RKO (cell line): Measurements from ENCODE around the gene ACHE.

Experiments used
- DNase-seq: peaks from one replicate; pipeline ENCODE4 v3.0.0-alpha.2; 2016; ENCODE audit warnings: low spot score

The ACHE gene

DNA sequence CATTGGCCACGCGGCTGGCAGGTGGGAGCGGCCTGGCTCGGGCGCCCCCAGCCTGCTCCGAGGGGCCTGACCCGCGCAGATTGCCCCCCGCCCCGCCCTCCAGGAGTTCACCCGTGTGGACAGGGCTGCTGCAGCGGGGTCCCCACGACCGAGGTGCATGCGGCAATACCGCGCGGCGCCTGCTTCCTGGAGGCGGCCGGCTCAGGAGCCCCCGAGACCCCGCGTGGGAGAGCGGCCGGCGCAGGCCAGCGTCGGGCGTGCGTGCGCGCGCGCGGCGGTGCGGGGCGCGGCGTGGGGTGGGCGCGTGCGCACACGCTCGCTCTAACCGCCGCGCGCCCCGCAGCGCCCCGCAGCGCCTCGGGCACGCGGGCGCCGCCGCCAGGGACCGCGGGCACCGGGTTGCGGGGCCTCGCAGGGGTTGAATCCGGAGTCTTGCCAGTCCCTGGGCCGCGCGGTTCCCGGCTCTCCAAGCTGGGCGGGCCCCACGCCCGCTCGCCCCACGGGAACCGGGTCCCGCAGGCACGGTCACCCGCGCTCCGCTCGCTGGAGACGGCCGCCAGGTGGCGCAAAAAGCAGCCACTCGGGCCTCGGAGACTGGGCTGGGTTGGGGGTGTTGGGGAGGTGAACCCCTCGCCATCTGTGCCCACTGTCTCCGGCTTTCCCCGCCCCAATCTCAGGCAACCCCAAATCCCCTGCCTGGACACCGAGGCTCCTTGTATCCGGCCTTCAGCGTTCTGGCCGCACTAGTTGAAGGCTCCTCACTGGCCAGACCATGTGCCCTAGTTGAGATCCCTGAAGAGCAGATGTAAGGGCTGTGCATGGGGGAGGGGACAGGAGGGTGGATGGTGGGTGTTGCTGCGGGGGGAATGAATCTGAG lies 1.3 kb upstream of the ACHE start:
- no peak for DNase-seq

DNA sequence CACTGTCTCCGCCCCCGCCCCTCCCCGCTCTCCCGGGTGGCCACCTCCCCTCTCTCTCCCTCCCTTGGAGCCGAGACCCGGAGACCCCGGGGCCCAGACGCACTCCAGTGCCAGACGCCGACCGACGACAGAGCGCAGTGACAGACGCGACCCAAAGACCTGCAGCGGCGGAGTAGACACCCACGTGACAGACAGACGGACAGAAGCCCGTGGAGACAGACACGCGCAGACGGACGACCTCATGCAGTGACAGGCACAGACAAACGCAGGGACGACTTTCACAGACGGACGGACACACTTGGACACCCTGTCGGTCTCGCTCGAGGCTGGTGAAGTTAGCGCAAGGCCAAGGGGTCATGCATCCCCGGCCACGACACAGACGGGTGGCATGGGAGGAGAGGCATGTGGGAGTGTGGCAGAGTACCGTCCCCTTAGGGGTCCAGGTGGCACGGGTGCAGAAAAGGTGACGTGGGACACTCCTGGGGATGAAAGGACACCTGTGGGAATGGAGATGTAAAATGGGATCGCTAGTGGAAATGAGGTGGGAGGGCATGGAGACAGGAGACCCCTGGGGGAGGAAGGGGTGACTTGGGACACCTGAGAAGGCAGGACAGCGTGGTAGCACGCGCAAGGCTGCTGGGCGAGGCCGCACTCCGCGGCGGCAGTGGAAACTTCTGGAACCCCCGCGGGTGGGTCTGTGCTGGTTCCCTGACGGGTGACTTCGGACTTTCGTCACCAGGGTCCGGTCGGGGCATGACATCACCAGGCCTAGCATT lies 456 bp upstream of the ACHE start:
- no peak for DNase-seq

DNA sequence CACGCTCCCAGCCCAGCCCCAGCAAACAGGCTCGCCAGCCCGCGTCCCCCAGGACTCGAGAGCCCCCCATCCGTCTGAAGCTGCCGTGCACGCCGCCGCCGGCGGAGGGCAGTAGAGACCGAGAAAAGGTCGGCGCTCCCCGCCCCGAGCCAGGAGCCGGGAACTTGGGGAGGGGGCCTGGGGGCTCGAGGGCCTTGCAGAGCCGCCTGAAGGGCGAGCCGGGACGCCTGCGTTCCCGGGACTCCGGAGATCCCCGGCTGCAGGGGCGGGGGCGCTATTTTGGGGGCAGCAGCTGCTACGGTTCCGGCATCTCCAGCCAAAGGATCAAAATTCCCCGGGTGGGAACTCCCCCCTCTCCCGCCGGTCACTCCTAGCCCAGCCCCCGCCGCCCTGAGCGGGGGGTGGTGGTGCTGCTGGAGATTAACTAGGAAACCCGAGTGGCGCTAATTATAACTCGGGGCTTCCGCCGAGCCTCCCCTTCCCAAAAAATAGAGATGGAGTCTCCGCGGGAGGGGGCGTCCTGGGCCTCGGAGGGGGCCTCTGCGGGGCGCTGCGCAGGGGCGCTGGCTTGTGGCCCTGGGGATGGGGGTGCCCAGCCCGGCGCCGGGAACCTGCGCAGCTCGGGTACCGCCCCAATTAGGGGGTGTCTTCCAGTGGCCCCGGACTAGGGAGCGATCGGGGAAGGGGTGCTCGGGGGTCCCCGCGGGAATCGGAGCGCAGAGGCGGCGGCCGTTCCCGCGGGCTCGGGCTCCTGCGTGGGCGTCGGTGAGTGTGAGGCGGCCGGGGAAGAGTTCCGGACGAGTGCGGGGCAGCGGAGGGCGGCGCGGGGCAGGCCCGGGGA lies 608 bp downstream of the ACHE start:
- DNase-seq: no peak

DNA sequence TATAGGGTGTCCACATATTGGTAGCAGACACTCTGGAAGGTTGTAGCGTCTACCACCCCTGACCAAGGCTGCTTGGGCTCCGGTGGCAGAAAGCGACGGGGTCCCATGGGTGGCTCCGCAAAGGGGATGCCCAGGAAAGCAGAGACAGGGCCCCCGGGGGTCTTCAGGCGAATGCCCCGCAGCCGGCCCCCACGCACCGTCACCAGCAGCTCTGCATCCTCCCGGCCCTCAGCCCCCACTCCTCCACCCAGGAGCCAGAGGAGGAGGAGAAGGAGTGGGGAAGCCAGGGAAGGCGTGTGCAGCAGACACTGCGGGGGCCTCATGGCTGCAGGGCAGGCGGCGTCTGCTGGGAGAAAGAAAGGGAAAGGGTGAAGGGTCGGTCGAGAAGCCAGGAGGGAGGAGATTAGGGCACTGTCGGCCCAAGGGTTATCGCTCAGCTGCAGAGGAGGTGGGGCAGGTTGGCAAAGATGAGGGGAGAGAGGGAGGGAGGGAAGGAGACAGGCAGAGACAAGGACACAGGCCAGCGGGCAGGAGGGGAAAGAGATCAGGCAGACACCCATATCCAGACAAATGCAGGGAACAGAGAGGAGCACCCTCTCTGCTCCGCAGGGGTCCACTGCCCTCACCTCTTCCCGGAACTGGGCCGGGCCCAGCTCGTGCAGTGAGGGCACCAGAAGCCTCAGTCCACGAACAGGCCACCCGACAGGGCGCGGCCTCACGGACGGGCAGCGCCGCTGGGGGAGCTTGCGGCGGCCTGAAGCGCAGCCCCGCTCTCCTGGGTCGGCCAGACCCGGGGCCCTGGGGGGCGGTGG lies 1.6 kb downstream of the ACHE start:
- DNase-seq: no peak

DNA sequence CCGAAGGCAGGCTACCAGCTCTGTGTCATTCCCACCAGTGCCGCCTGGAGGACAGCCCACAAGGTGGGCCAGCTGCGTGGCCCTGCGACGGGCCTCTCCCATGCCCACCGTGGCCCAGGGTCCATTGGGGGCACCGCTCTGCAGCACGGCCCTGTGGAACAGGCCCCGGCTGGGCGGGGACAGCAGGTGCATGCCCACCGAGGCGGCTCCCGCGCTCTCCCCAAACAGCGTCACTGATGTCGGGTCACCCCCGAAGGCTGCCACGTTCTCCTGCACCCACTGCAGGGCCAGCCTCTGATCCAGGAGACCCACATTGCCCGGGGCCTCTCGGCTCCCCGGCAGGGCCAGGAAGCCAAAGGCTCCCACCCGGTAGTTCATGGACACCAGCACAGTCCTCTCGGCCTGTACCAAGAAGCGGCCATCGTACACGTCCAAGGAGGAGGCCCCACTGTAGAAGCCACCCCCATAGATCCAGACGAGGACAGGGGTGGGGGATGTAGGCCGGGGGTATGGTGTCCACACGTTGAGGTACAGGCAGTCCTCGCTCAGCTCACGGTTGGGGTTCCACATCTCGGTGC lies 2.3 kb downstream of the ACHE start:
- DNase-seq: no peak

DNA sequence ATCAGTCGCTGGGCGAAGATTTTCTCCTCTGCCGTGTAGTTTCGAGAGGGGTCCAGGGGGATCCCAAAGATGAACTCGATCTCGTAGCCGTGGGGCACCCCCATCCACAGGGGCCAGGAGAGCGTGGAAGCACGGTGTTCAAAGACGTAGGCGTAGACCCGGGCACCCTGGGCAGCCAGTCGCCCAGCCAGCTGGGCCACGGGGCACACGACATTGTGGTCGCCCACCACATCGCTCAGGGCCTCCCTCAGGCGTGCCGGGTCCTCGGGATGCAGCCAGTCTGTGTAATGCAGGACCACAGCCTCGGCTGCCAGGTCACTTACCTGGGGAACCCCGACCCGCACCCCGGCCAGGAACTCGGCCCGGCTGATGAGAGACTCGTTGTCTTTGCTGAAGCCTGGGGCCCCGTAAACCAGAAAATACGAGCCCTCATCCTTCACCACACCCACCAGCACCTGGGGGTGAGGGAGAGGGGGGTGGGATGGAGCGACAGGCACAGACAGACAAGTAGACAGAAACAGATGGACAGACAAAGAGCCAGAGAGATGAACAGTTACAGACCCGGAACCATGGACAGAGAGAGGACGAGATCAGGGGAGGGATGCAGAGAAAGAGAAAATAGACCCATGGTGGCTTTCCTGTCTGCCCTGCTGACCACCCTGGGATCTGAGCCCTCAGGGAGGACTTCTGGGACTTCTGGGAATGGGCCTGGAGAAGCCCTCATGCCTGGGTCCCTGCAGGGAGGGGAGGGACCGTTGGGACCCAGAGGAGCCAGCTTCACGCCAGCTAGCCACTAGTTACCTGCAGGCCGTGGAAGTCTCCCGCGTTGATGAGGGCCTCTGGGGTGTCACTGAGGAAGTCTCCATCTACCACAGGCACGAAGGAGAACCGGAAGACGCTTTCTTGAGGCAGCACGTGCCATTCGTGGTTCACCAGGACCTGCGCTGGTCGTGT lies 3.0 kb downstream of the ACHE start:
- DNase-seq: no peak

DNA sequence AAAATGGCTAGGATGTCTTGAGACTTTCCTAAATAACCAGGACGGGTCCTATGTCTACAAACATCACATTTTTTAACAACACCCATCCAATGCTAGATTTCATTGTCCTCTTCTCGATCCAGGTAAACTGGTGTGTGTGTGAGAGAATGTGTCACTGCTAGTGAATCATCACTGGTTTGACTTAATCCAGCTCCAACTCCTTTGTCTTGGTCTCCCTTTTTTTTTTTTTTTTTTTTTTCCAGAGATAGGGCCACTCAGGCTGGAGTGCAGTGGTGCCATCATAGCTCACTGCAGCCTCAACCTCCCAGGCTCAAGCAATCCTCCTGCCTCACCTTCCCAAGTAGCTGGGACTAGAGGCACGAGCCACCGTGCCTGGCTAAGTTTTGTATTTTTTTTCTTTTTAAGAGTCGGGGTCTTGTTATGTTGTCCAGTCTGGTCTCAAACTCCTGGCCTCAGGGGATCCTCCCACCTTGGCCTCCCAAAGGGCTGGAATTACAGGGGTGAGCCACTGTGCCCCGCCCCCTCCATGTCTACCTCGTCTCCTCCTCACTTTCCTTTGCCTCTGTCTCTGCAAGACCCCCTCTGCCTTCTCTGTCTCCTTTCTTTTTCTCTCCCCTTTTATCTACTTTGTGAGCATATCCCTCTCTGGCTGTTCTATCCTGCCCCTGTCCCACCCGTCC lies 4.0 kb downstream of the ACHE start:
- DNase-seq: peak; percentile 82

DNA sequence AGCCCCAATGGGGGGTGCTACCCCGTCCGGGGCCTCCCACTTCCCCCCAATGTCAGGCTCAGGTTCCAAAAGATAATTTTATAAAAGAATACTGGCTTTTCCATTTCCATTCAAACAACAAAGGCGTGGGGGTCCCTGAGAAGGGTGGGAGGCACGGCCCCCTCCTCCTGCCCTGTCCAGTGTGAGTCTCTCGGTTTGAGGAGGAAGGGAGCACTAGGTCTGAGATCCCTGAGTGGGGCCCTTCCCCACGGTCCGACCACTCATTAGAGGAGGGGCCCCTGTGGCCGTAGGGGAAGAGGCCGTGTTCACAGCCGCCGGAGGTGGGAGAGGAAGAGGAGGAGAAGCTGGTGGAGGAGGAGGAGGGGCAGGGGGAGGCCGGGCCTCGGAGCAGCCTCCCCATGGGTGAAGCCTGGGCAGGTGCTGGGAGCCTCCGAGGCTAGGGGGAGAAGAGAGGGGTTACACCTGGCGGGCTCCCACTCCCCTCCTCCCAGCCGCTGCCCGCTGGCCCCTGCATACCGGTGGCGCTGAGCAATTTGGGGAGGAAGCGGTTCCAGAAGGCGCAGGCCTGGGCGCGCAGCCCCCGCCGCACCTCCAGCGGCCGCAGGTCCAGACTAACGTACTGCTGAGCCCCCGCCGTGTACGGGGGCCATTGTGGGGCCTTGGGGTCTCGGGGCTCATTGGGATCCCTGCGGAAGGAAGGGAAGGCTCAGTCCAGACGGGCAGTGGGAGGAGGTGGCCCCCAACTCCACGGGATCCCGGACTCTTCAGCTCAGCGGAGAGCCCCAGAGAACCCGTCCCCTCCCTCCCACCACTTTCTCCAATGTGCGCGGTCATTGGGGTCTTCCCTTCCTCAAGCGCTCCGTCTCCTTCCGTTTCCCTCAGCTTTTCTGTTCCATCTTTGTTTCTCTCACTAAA lies 4.8 kb downstream of the ACHE start:
- no peak for DNase-seq

DNA sequence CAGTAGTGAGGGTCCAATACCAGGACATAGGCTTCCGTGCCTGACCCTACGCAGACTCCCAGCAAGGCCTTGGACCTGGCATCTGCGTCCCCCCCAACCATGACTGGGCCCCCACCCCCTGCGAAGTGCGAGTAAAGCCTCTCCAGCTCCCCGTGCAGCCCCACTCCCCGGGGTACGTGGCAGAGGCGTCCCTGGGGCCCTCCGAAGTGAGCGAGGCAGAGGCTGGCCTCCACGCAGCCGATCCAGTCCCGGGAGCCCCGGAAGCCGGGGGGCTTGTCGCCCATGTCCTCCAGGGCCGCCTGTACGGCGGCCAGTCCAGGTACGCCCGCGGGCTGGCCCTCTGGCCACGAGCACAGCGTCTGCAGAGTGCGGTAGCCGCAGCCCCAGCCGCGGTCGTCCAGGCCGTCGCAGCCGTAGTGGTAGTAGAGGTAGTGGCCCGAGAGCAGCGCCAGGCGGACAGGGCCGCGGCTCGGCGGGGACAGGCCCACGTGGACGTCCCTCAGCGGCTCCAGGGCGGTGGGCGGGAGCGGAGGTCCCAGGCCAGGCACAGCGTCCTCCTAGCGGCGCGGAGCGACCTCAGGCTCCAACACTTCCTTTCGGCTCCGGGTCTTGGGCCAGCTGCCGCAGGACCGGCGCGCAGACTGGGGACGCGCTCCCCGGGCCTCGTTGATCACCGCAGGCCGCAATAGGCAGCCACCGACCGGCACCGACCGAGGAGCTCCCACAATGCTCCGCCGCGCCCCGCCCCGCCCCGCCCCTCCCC lies 6.5 kb downstream of the ACHE start, which contains the start of gene UFSP1:
Gene UFSP1, minus strand, starts transcription at position 728 of the 763 bp plus-strand sequence. Its CDS starts 444 bp downstream, at position 284.
- no peak for DNase-seq

DNA sequence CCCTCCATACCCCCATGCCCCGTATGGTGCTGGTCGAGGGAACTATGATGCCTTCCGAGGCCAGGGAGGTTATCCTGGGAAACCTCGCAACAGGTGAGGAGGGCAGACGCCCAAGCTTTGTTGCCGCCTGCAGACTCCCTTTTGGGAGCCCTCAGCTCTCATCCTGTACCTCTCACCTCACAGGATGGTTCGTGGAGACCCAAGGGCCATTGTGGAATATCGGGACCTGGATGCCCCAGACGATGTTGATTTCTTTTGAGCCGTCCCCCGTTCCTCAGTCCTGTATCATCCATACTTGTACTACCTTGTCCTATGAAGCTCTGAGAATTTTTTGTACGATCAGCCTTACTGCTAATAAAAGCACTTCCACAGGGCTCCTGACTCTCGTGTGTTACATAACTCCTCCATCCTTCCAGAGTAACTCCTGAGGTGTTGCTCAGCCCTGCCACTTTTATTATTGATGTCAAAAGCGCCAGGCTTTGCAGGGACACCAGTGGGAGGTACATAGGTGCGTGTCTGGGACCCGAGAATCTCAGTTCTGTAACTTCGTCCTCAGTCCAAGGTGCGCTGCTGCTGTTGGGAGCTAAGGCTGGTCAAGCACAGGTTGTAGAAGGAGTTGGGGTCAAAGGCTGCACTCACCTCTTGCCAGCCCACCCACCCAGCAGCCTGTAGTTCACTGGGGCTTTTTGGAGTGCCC lies 7.2 kb downstream of the ACHE start:
- DNase-seq: no peak

DNA sequence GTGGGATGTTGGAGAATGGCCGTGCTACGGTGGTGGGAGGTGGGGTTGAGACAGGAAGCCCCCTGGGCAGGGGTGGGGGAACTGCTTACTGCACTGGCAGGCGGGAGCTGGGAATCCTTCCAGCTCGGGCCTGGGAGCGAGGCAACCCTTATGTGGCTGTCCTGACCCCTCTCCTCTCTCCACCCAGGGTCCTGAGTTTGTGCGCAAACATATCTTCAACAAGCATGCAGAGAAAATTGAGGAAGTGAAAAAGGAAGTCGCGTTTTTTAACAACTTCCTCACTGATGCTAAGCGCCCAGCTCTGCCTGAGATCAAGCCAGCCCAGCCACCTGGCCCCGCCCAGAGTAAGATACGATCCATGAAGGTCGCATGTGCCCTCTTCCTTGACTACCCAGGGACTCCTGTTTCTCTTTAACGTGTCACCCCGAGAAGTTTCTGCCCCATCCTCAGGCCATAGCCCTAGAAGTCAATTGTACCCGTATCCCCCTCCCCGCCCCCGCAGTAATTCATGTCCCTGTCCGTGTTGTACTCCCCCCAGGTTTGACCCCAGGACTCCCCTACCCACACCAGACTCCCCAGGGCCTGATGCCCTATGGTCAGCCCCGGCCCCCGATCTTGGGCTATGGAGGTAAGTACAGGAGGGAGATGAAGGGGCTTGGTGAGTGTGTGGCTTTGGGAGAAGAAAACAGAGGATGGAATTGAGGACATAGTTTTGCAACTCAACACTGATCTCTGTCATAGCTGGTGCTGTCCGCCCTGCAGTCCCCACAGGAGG lies 8.0 kb downstream of the ACHE start:
- DNase-seq: no peak

DNA sequence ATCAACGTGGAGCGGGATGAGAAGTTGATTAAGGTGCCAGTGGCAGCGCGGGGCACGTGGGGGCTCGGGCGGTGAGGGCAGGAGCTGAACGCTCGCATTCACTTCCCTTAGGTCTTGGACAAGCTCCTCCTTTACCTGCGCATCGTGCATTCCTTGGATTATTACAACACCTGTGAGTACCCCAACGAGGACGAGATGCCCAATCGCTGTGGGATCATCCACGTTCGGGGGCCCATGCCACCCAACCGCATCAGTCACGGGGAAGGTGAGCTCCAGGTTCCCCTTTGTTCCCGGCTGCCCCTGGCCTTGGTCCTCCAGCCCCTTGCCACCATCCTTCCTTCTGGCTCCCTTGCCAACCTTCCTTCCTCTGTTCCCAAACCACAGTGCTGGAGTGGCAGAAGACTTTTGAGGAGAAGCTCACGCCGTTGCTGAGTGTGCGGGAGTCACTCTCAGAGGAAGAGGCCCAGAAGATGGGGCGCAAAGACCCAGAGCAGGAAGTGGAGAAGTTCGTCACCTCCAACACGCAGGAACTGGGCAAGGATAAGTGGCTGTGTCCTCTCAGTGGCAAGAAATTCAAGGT lies 8.7 kb downstream of the ACHE start:
- no peak for DNase-seq

DNA sequence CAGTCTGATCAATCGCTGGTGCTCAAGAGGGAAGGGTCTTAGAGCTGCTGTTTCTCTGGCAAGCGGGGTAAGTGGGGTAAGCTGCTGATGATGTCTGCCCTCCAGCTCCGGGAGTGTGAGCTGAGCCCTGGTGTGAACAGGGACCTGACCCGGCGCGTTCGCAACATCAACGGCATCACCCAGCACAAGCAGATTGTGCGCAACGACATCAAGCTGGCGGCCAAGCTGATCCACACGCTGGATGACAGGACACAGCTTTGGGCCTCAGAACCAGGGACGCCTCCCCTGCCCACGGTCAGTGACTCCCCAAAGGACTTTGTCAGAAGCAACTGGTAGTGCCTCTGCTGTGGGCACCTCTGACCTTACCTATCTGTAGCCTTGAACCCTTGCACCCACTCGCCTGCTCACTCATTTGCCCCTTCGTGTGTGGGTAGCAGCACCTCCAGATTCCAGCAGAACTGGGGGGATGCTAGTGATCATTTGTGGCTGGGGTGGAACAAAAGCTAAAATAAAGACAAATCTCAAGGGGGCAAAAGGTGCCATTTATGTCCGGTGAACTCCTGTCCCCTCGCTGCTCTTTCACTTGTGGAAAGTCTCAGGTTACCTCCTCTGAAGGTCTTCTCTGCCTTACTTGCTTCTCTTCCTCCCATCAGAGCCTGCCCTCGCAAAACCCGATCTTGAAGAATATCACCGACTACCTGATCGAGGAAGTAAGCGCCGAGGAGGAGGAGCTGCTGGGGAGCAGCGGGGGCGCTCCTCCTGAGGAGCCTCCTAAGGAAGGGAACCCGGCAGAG lies 9.3 kb downstream of the ACHE start:
- DNase-seq: no peak

DNA sequence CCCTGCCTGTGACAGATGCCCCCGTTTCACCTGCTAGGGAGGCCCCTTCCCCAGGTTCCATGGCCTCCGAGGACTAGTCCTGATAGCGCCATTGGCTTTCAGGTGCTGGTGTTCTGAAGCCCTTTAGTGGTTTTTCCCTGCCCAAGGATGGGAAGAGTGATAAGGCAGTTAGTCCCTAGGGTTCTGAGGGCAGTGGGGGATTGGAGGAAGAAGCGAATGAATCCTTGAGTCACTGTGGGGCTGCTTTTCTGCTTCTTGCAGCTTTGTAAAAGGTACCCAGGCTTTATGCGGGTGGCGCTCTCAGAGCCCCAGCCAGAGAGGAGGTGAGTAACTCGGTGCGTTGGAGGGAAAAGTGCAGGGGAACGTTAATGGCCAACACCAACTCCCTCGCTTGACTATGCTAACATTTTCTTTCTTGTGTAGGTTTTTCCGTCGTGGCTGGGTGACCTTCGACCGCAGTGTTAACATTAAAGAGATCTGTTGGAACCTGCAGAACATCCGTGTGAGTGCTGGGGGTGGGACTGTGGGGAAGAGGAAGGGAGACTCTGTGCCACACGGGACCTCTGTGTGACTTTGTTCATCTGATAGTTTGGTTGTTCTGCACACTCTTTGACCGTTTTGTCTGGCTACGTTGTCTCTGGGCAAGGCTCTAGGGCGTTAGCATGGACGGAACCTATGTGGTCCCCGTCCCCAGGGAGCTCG lies 10.1 kb downstream of the ACHE start:
- no peak for DNase-seq
